H9 (cell line): Measurements from ENCODE around the gene MARCHF6. TPM values are rescaled to one million over a fixed set of nuclear protein-coding genes. Genes with fewer than 3 reads are reported as not detected.

ENCODE experiments used
- DNase-seq: peaks from one replicate; pipeline ENCODE4 v3.0.0-alpha.2; 2017
- H2AFZ ChIP-seq: one replicate; pipeline ENCODE4 v1.6.1; 2013; ENCODE audit warnings: mild to moderate bottlenecking, low read length, control low read depth, moderate library complexity
- H2AK5ac ChIP-seq: 2 replicates; pipeline ENCODE4 v1.6.1; 2013; ENCODE audit warnings: low read length, control low read depth, mixed read lengths; ENCODE audit not compliant: insufficient read length
- H2BK120ac ChIP-seq: one replicate; pipeline ENCODE4 v1.6.1; 2013; ENCODE audit warnings: low read depth, mild to moderate bottlenecking, low read length, control low read depth, inconsistent platforms; ENCODE audit not compliant: poor library complexity, severe bottlenecking
- H2BK12ac ChIP-seq: 2 replicates; pipeline ENCODE4 v1.6.1; 2013; ENCODE audit warnings: low read length, control low read depth, mixed read lengths, low read depth; ENCODE audit not compliant: insufficient read length
- H2BK15ac ChIP-seq: 2 replicates; pipeline ENCODE4 v1.6.1; 2013; ENCODE audit warnings: low read depth, low read length, control low read depth
- H2BK20ac ChIP-seq: one replicate; pipeline ENCODE4 v1.6.1; 2013; ENCODE audit warnings: low read depth, mild to moderate bottlenecking, low read length, control low read depth, inconsistent platforms; ENCODE audit not compliant: poor library complexity, severe bottlenecking
- H2BK5ac ChIP-seq: 2 replicates; pipeline ENCODE4 v1.6.1; 2013; ENCODE audit warnings: low read length, control low read depth, mixed read lengths; ENCODE audit not compliant: insufficient read length
- H3K14ac ChIP-seq: 2 replicates; pipeline ENCODE4 v1.6.1; 2013; ENCODE audit warnings: low read length, control low read depth; ENCODE audit not compliant: insufficient read depth
- H3K18ac ChIP-seq: 2 replicates; pipeline ENCODE4 v1.6.1; 2013; ENCODE audit warnings: low read depth, mild to moderate bottlenecking, mixed read lengths, low read length, control low read depth; ENCODE audit not compliant: insufficient read length
- H3K23ac ChIP-seq: 2 replicates; pipeline ENCODE4 v1.6.1; 2013; ENCODE audit warnings: low read length, control low read depth, mixed read lengths, low read depth; ENCODE audit not compliant: insufficient read length
- H3K23me2 ChIP-seq: 2 replicates; pipeline ENCODE4 v1.6.1; 2013; ENCODE audit warnings: low read depth, mild to moderate bottlenecking, mixed read lengths, low read length, control low read depth; ENCODE audit not compliant: insufficient read length, poor library complexity, severe bottlenecking
- H3K27ac ChIP-seq: 2 replicates; pipeline ENCODE4 v1.5.1; 2013; ENCODE audit warnings: low read length, control low read depth, mixed read lengths, low read depth; ENCODE audit not compliant: insufficient read length
- H3K27me3 ChIP-seq: 2 replicates; pipeline ENCODE4 v1.6.1; 2013; ENCODE audit warnings: low read length, control low read depth, inconsistent platforms; ENCODE audit not compliant: insufficient read depth
- H3K4ac ChIP-seq: 2 replicates; pipeline ENCODE4 v1.6.1; 2013; ENCODE audit warnings: low read depth, mild to moderate bottlenecking, control low read depth, inconsistent platforms, low read length, moderate library complexity
- H3K4me1 ChIP-seq: 2 replicates; pipeline ENCODE4 v1.6.1; 2013; ENCODE audit warnings: low read length, control low read depth, inconsistent platforms; ENCODE audit not compliant: insufficient read depth
- H3K4me2 ChIP-seq: 2 replicates; pipeline ENCODE4 v1.6.1; 2013; ENCODE audit warnings: low read length, control low read depth, mixed read lengths; ENCODE audit not compliant: insufficient read length, insufficient read depth
- H3K56ac ChIP-seq: 2 replicates; pipeline ENCODE4 v1.6.1; 2013; ENCODE audit warnings: low read depth, mild to moderate bottlenecking, mixed read lengths, low read length, control low read depth; ENCODE audit not compliant: insufficient read length
- H3K79me1 ChIP-seq: 2 replicates; pipeline ENCODE4 v1.6.1; 2013; ENCODE audit warnings: low read depth, mild to moderate bottlenecking, moderate library complexity, low read length, control low read depth, inconsistent platforms; ENCODE audit not compliant: insufficient read depth, poor library complexity, severe bottlenecking
- H3K79me2 ChIP-seq: 2 replicates; pipeline ENCODE4 v1.6.1; 2013; ENCODE audit warnings: low read length, control low read depth, inconsistent platforms; ENCODE audit not compliant: insufficient read depth
- H3K9ac ChIP-seq: 2 replicates; pipeline ENCODE4 v1.6.1; 2013; ENCODE audit warnings: low read length, control low read depth, mixed read lengths; ENCODE audit not compliant: insufficient read length; ENCODE audit errors: extremely low read depth
- H3K9me3 ChIP-seq: one replicate; pipeline ENCODE4 v1.6.1; 2013; ENCODE audit warnings: low read depth, low read length, inconsistent platforms; ENCODE audit not compliant: control insufficient read depth
- H3T11ph ChIP-seq: one replicate; pipeline ENCODE4 v1.6.1; 2013; ENCODE audit warnings: mild to moderate bottlenecking, low read length, control low read depth, inconsistent platforms
- H4K20me1 ChIP-seq: one replicate; pipeline ENCODE4 v1.6.1; 2013; ENCODE audit not compliant: control insufficient read depth, insufficient read length, insufficient read depth
- H4K5ac ChIP-seq: 2 replicates; pipeline ENCODE4 v1.6.1; 2013; ENCODE audit warnings: low read depth, mild to moderate bottlenecking, mixed read lengths, low read length, control low read depth; ENCODE audit not compliant: insufficient read length
- H4K8ac ChIP-seq: replicated peaks from 2 replicates; pipeline ENCODE4 v1.6.1; 2013; ENCODE audit warnings: low read length, control low read depth, mixed read lengths, low read depth; ENCODE audit not compliant: insufficient read length
- H4K91ac ChIP-seq: 2 replicates; pipeline ENCODE4 v1.6.1; 2013; ENCODE audit warnings: low read depth, mild to moderate bottlenecking, moderate library complexity, mixed read lengths, low read length, control low read depth; ENCODE audit not compliant: insufficient read length
- H3K27ac Mint-ChIP-seq, 3 experiments: 2 replicates in 2 of 3; 3 replicates in 1 of 3; pipeline ENCODE4 v1.8.0; 2020 to 2021; ENCODE audit warnings: mixed read lengths in 3 of 3, mild to moderate bottlenecking in 1 of 3, moderate library complexity in 1 of 3
- H3K27me3 Mint-ChIP-seq: 2 replicates; pipeline ENCODE4 v1.8.0; 2021; ENCODE audit warnings: low read depth, mild to moderate bottlenecking, moderate library complexity, mixed read lengths
- H3K36me3 Mint-ChIP-seq, 3 experiments: 2 replicates in 2 of 3; 3 replicates in 1 of 3; pipeline ENCODE4 v1.8.0; 2020 to 2021; ENCODE audit warnings: low read depth in 3 of 3, mixed read lengths in 3 of 3; ENCODE audit not compliant: insufficient read depth in 1 of 3
- H3K4me1 Mint-ChIP-seq, 2 experiments: 2 replicates each; pipeline ENCODE4 v1.8.0; 2020; ENCODE audit warnings: mixed read lengths in 2 of 2
- H3K4me3 Mint-ChIP-seq, 2 experiments: 2 replicates in 1 of 2; 3 replicates in 1 of 2; pipeline ENCODE4 v1.8.0; 2020 to 2021; ENCODE audit warnings: mild to moderate bottlenecking in 2 of 2, mixed read lengths in 2 of 2, moderate library complexity in 1 of 2
- H3K9me3 Mint-ChIP-seq, 2 experiments: 2 replicates in 1 of 2; 3 replicates in 1 of 2; pipeline ENCODE4 v1.8.0; 2020; ENCODE audit warnings: mild to moderate bottlenecking in 2 of 2, mixed read lengths in 2 of 2, moderate library complexity in 1 of 2
- CTCF ChIP-seq: fragments of 200-600 bp; sonication (generic); conservative IDR thresholded peaks from 3 replicates; pipeline ENCODE4 v1.8.0; 2021; ENCODE audit warnings: antibody characterized with exemption, mild to moderate bottlenecking
- WGBS: extraction: QIAGEN DNeasy Blood & Tissue Kit; methylation state at CpG from one replicate; pipeline ENCODE4 v1.1.7; 2013; ENCODE audit warnings: missing lambda C conversion rate, low lambda C conversion rate, mixed read lengths; ENCODE audit not compliant: insufficient read length; ENCODE audit errors: extremely low coverage; 5-methylcytosine and 5-hydroxymethylcytosine counted together
- total RNA-seq: library from RNA; stranded (reverse); gene quantifications from 2 replicates; pipeline ENCODE4 v1.2.1, GENCODE V29; 2021

The MARCHF6 gene
- total RNA-seq, 1 experiment from 2014 or later, result 118 TPM

GRCh38 chr5:10311595-10312425, 41.7 kb upstream of the MARCHF6 start:
- Mint-ChIP-seq H3K27me3 (peaks cover 13% of the 10 kb centered on the region), H3K4me3 (no peak overlapping the region; a peak in 2 of 5 replicates), H3K9me3 (peaks cover 2 to 4% of the 10 kb centered on the region in 2 experiments; a peak in 2 of 5 replicates), H3K36me3 (peaks cover 2 to 5% (median 4%) of the 10 kb centered on the region in 3 experiments; a peak in 4 of 7 replicates), H3K4me1 (peaks cover 11 to 14% of the 10 kb centered on the region in 2 experiments), H3K27ac (no peak overlapping the region)
- H4K5ac ChIP-seq, result no peak overlapping the region
- H2BK12ac ChIP-seq, result no peak overlapping the region
- no peak overlapping the region for H3K23ac ChIP-seq
- no peak overlapping the region for H3K56ac ChIP-seq
- H2AK5ac ChIP-seq, result no peak overlapping the region
- TF ChIP-seq CTCF, result no peak
- H3K4me1 ChIP-seq, result no peaks in the 10 kb centered on the region; the same call in 1 of the 2 replicates
- WGBS, result no CpG with 5 or more reads among the region's 10 CpGs
- no peak overlapping the region for H3T11ph ChIP-seq
- no peak overlapping the region for H4K91ac ChIP-seq
- no peak for DNase-seq
- no peak overlapping the region for H2BK20ac ChIP-seq
- H3K27me3 ChIP-seq, result no peaks in the 10 kb centered on the region
- no peak overlapping the region for H3K9ac ChIP-seq
- no peak overlapping the region for H2BK120ac ChIP-seq
- no peak overlapping the region for H3K18ac ChIP-seq
- no peak overlapping the region for H2AFZ ChIP-seq
- no peaks in the 10 kb centered on the region for H3K9me3 ChIP-seq
- no peak overlapping the region for H3K4ac ChIP-seq
- no peak overlapping the region for H4K8ac ChIP-seq
- no peaks in the 10 kb centered on the region for H3K79me2 ChIP-seq
- no peak overlapping the region for H3K4me2 ChIP-seq
- no peaks in the 10 kb centered on the region for H3K79me1 ChIP-seq
- no peaks in the 10 kb centered on the region for H4K20me1 ChIP-seq
- H2BK15ac ChIP-seq, result no peak overlapping the region
- H3K23me2 ChIP-seq, result peaks cover 10% of the 10 kb centered on the region
- H3K27ac ChIP-seq, result no peak overlapping the region
- no peak overlapping the region for H2BK5ac ChIP-seq
- no peak overlapping the region for H3K14ac ChIP-seq
